Transverse colon (tissue), 3 donors: ENCODE results near the gene CRACDL.

Experiments
- CTCF ChIP-seq, 5 experiments: fragments of 200-600 bp in 3 of 5; fragments of 450-650 bp in 2 of 5; sonication (generic) in 3 of 5; IDR thresholded peaks; 1 replicate in 2 of 5; 2 replicates in 3 of 5; pipeline ENCODE4 v1.5.1; 2016 to 2017; ENCODE audit warnings: antibody characterized with exemption in 5 of 5, inconsistent platforms in 3 of 5, mild to moderate bottlenecking in 2 of 5, moderate library complexity in 1 of 5
- POLR2A ChIP-seq: fragments of 450-650 bp; IDR thresholded peaks from one replicate; pipeline ENCODE4 v1.6.1; 2016; ENCODE audit warnings: antibody characterized with exemption, mild to moderate bottlenecking, moderate library complexity

DNA sequence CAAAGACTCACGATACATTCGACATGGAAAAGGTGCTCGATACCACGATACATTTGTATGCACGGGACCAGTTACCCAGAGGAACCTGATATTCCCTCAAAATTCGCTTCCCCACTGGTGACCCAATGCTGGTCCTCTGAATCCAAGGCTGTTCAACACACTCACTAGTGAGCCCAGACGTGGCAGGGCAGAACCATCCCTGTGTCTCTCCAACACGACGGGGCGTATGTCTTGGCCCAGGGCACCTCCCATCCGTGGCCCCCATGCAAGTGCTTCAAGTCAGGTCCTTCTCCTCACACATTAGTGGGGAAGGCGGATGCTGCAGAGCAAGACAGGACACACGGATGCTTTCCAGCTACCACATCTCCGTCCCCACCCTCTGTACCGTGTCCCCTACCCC lies 6.1 kb downstream of the CRACDL start:
- TF ChIP-seq POLR2A (no peak), CTCF (IDR thresholded peaks at IDR 0.05) (no peak)
